A673 (cell line): ENCODE measurements around the gene PRR33. TPM values are rescaled to one million over a fixed set of nuclear protein-coding genes. Genes with fewer than 3 reads are reported as not detected.

Experiments
- BruUV-seq: library from RNA; stranded (reverse); fragments of 400-500 nt; replicated peaks from 2 replicates; lab custom pipeline; 2021; lab: Mats Ljungman, UMichigan
- CTCF ChIA-PET: fragments of 300-600 bp; sonication (Branson Sonifier 250); formaldehyde crosslinking; loops from one replicate; lab custom pipeline; 2022; ENCODE audit warnings: antibody characterized with exemption; lab: Charles Lee
- POLR2A ChIA-PET: fragments of 300-600 bp; sonication (Branson Sonifier 250); formaldehyde crosslinking; loops from one replicate; lab custom pipeline; 2022; ENCODE audit warnings: antibody characterized with exemption; ENCODE audit not compliant: low non-redundant PET; lab: Charles Lee
- DNase-seq: peaks from one replicate; pipeline ENCODE4 v3.0.0-alpha.2; 2015; ENCODE audit warnings: low spot score
- H3K27ac ChIP-seq: fragments of 200-600 bp; sonication (generic); 2 replicates; pipeline ENCODE4 v1.5.1; 2016; ENCODE audit warnings: mixed run types, low read depth, mild to moderate bottlenecking, mixed read lengths, antibody characterized with exemption, low read length; ENCODE audit not compliant: poor library complexity, severe bottlenecking
- H3K27me3 ChIP-seq: fragments of 200-600 bp; sonication (generic); replicated peaks from 2 replicates; pipeline ENCODE4 v1.6.1; 2017; ENCODE audit warnings: mixed run types, low read depth, mild to moderate bottlenecking, mixed read lengths, antibody characterized with exemption, low read length; ENCODE audit not compliant: insufficient read depth, poor library complexity
- H3K36me3 ChIP-seq: fragments of 200-600 bp; sonication (generic); 2 replicates; pipeline ENCODE4 v1.6.1; 2016; ENCODE audit warnings: mixed run types, mild to moderate bottlenecking, mixed read lengths, antibody characterized with exemption, low read length; ENCODE audit not compliant: insufficient read depth, poor library complexity, severe bottlenecking
- H3K4me1 ChIP-seq: fragments of 200-600 bp; sonication (generic); 2 replicates; pipeline ENCODE4 v1.6.1; 2017; ENCODE audit warnings: mixed run types, mild to moderate bottlenecking, mixed read lengths, antibody characterized with exemption, low read length; ENCODE audit not compliant: insufficient read depth, poor library complexity, severe bottlenecking
- H3K4me3 ChIP-seq: fragments of 200-600 bp; sonication (generic); 2 replicates; pipeline ENCODE4 v1.5.1; 2016; ENCODE audit warnings: low read depth, mixed run types, mild to moderate bottlenecking, mixed read lengths, low read length; ENCODE audit not compliant: poor library complexity, severe bottlenecking
- H3K9me3 ChIP-seq: fragments of 200-600 bp; sonication (generic); 2 replicates; pipeline ENCODE4 v1.6.1; 2016; ENCODE audit warnings: mixed run types, low read depth, mild to moderate bottlenecking, mixed read lengths, antibody characterized with exemption, low read length; ENCODE audit not compliant: poor library complexity, severe bottlenecking
- CTCF ChIP-seq: fragments of 300-800, 200-600 bp; sonication (generic); conservative IDR thresholded peaks from 2 replicates; pipeline ENCODE4 v1.5.1; 2017; ENCODE audit warnings: low read depth, mild to moderate bottlenecking, antibody characterized with exemption, low read length, moderate library complexity, mixed read lengths
- EZH2 ChIP-seq: fragments of 200-600 bp; sonication (generic); IDR thresholded peaks from 2 replicates; pipeline ENCODE4 v1.6.1; 2017; ENCODE audit warnings: borderline replicate concordance, low read depth, mild to moderate bottlenecking, mixed read lengths, antibody characterized with exemption, low read length; ENCODE audit not compliant: poor library complexity, severe bottlenecking
- intact Hi-C: fragments of 100-400 bp; cut with micrococcal nuclease; formaldehyde crosslinking; loops from one replicate; pipeline ENCODE4 v1.10.0; 2022; ENCODE audit not compliant: unreplicated experiment
- total RNA-seq: library from RNA; stranded (reverse); gene quantifications from 2 replicates; pipeline ENCODE4 v1.2.3, GENCODE V29; 2021

The PRR33 gene
- total RNA-seq, 1 experiment from 2014 or later, result not detected

- Histone ChIP-seq H3K4me3 (no peak overlapping the region), H3K36me3 (no peaks in the 10 kb centered on the region), H3K27ac (no peak overlapping the region), H3K9me3 (no peaks in the 10 kb centered on the region), H3K27me3 (peaks cover 3% of the 10 kb centered on the region), H3K4me1 (no peaks in the 10 kb centered on the region)
- TF ChIP-seq EZH2 (no peak), CTCF (no peak)
- intact Hi-C loops, result no loop called here
- no TSS peak for BruUV-seq
- POLR2A ChIA-PET, result no interaction called here
- DNase-seq, result no peak
- CTCF ChIA-PET, result no interaction called here
These were observed 36.5 kb downstream of the PRR33 start for GRCh38 chr11:1854949-1855885.

GRCh38 chr11:1854132-1854948 is 37.4 kb downstream of the PRR33 start:
- no peak overlapping the region for H3K27ac ChIP-seq
- DNase-seq, result no peak
- no peak overlapping the region for H3K4me3 ChIP-seq
- no TSS peak for BruUV-seq
- no peaks in the 10 kb centered on the region for H3K36me3 ChIP-seq
- H3K4me1 ChIP-seq, result no peaks in the 10 kb centered on the region
- no peaks in the 10 kb centered on the region for H3K9me3 ChIP-seq
- H3K27me3 ChIP-seq, result no peaks in the 10 kb centered on the region
- no peak for TF ChIP-seq CTCF
- no peak for TF ChIP-seq EZH2
- intact Hi-C loops, result no loop called here
- ChIA-PET CTCF (no interaction called here), POLR2A (no interaction called here)

GRCh38 chr11:1853376-1854131 is 38.1 kb downstream of the PRR33 start:
- intact Hi-C loops, result no loop called here
- BruUV-seq, result no TSS peak
- no peaks in the 10 kb centered on the region for H3K9me3 ChIP-seq
- H3K4me3 ChIP-seq, result no peak overlapping the region
- H3K27ac ChIP-seq, result no peak overlapping the region
- ChIA-PET CTCF (no interaction called here), POLR2A (no interaction called here)
- TF ChIP-seq EZH2 (no peak), CTCF (no peak)
- no peaks in the 10 kb centered on the region for H3K36me3 ChIP-seq
- no peaks in the 10 kb centered on the region for H3K27me3 ChIP-seq
- no peaks in the 10 kb centered on the region for H3K4me1 ChIP-seq
- DNase-seq, result no peak
